H1 (cell line): Measurements from ENCODE around the gene FAM237A.

ENCODE experiments used
- BCL11A ChIP-seq, 2 experiments: IDR thresholded peaks; one replicate each; pipeline ENCODE4 v1.6.1; 2011; ENCODE audit warnings: low read depth in 2 of 2, low read length in 2 of 2, mild to moderate bottlenecking in 2 of 2
- BRCA1 ChIP-seq: IDR thresholded peaks from 2 replicates; pipeline ENCODE4 v1.6.1; 2012; ENCODE audit warnings: low read depth, low read length, improper control_type of control experiment
- CREB1 ChIP-seq: IDR thresholded peaks from 2 replicates; pipeline ENCODE4 v1.6.1; 2012; ENCODE audit warnings: inconsistent platforms
- EZH2 ChIP-seq: fragments of 200-600 bp; sonication (generic); IDR thresholded peaks from 2 replicates; pipeline ENCODE4 v1.7.1; 2012; ENCODE audit warnings: low read depth, mild to moderate bottlenecking, moderate library complexity, low read length, inconsistent platforms; ENCODE audit not compliant: severe bottlenecking
- GABPA ChIP-seq: IDR thresholded peaks from 2 replicates; pipeline ENCODE4 v1.6.1; 2011; ENCODE audit warnings: mild to moderate bottlenecking, low read length, moderate library complexity, borderline replicate concordance; ENCODE audit not compliant: insufficient read depth
- POLR2A ChIP-seq, 2 experiments: IDR thresholded peaks; 1 replicate in 1 of 2; 2 replicates in 1 of 2; pipeline ENCODE4 v1.6.1; 2011; ENCODE audit warnings: low read depth in 2 of 2, low read length in 2 of 2, mild to moderate bottlenecking in 2 of 2; ENCODE audit errors: control extremely low read depth in 1 of 2
- RAD21 ChIP-seq, 2 experiments: IDR thresholded peaks in 1 of 2; conservative IDR thresholded peaks in 1 of 2; 2 replicates each; pipeline ENCODE4 v1.6.1; 2011; ENCODE audit warnings: low read depth in 2 of 2, low read length in 2 of 2, improper control_type of control experiment in 1 of 2, inconsistent platforms in 1 of 2, mild to moderate bottlenecking in 1 of 2, moderate library complexity in 1 of 2
- SIN3A ChIP-seq, 2 experiments: IDR thresholded peaks in 1 of 2; conservative IDR thresholded peaks in 1 of 2; 2 replicates each; pipeline ENCODE4 v1.6.1; 2011 to 2012; ENCODE audit warnings: low read length in 2 of 2, improper control_type of control experiment in 1 of 2, low read depth in 1 of 2, mild to moderate bottlenecking in 1 of 2
- SP1 ChIP-seq: IDR thresholded peaks from 2 replicates; pipeline ENCODE4 v1.6.1; 2011; ENCODE audit warnings: low read depth, low read length
- TCF12 ChIP-seq: IDR thresholded peaks from 2 replicates; pipeline ENCODE4 v1.6.1; 2011; ENCODE audit warnings: low read depth, mild to moderate bottlenecking, low read length
- TF ChIP-seq, protein P1 (sequence below), 3 experiments: IDR thresholded peaks; 1 replicate in 2 of 3; 2 replicates in 1 of 3; pipeline versions ENCODE4 v1.5.1 to v1.6.1; 2011; ENCODE audit warnings: low read length in 3 of 3, mild to moderate bottlenecking in 3 of 3, inconsistent platforms in 2 of 3, low read depth in 1 of 3, moderate library complexity in 1 of 3; ENCODE audit not compliant: insufficient read depth in 1 of 3; ENCODE audit errors: control extremely low read depth in 1 of 3
- TF ChIP-seq, protein P2 (sequence below): IDR thresholded peaks from 2 replicates; pipeline ENCODE4 v1.6.1; 2012; ENCODE audit warnings: inconsistent platforms
- TF ChIP-seq, protein P3 (sequence below): IDR thresholded peaks from 2 replicates; pipeline ENCODE4 v1.6.1; 2011; ENCODE audit warnings: low read depth, mild to moderate bottlenecking, low read length; ENCODE audit not compliant: insufficient read depth

DNA sequence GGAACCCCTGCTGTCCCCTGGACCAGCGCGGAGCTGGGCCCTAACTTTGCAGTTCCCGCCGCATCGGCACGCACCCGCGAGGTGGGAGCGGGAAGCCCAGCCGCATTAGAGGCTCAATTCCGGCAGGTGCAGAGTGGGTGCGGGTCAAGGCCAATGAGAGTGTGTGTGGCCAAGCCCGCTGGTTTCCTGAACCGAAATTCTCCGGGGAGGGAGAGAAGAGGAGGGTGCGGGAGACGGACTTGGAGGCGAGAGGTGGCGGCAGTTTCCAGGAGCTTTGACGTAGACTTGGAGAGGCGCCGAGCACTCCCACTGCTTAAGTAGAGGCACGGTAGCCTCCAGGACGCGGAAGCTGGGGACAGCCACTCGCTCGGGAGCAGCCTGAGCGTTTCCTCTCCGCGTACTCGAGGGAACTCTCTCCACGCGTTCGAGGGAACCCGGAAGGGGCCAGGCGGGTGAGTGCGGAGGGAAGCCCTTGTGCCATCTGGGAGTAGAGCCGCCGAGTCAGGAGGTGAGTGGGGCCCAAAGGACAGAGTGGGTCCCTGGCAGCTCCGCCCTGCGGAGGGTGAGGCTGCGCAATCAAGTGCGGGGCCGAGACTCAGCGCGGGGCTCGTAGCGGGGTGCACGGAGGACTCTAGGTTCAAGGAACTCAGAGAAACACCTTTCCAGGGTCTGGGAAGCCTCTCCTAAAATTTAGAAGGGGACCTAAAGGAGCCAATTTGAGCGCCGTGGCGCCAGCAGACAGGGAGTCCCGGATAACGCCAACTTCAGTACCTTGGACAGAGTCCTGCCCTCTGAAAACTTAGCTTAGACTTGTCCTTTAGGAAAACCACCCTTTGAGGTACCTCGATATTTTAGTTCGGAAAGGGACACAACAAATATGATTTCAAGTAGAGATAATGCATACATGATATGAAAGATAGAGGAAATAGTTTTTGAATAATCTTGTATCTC lies at the start of gene FAM237A:
- TF ChIP-seq EZH2 (peak; percentile 67), POLR2A (IDR thresholded peaks at IDR 0.05; ENCODE audit: control extremely low read depth in 1 of 2, low read depth in 2 of 2, low read length in 2 of 2) (no peak), BCL11A (IDR thresholded peaks at IDR 0.05; ENCODE audit: low read depth in 2 of 2, low read length in 2 of 2) (no peak), SIN3A (conservative IDR thresholded peaks at IDR 0.05 in 1 of 2, IDR thresholded peaks at IDR 0.05 in 1 of 2; ENCODE audit: low read depth in 1 of 2, low read length in 2 of 2) (peak; percentile 87 to 92; a peak in 3 of 4 replicates), CREB1 (no peak), RAD21 (IDR thresholded peaks at IDR 0.05 in 1 of 2, conservative IDR thresholded peaks at IDR 0.05 in 1 of 2; ENCODE audit: low read depth in 2 of 2, low read length in 2 of 2) (no peak), SP1 (no peak), TCF12 (no peak), GABPA (no peak), BRCA1 (no peak)
- TF ChIP-seq, protein P1, sequence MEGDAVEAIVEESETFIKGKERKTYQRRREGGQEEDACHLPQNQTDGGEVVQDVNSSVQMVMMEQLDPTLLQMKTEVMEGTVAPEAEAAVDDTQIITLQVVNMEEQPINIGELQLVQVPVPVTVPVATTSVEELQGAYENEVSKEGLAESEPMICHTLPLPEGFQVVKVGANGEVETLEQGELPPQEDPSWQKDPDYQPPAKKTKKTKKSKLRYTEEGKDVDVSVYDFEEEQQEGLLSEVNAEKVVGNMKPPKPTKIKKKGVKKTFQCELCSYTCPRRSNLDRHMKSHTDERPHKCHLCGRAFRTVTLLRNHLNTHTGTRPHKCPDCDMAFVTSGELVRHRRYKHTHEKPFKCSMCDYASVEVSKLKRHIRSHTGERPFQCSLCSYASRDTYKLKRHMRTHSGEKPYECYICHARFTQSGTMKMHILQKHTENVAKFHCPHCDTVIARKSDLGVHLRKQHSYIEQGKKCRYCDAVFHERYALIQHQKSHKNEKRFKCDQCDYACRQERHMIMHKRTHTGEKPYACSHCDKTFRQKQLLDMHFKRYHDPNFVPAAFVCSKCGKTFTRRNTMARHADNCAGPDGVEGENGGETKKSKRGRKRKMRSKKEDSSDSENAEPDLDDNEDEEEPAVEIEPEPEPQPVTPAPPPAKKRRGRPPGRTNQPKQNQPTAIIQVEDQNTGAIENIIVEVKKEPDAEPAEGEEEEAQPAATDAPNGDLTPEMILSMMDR (IDR thresholded peaks at IDR 0.05; ENCODE audit: control extremely low read depth in 1 of 3, insufficient read depth in 1 of 3, low read depth in 1 of 3, low read length in 3 of 3), result no peak
- TF ChIP-seq, protein P2, sequence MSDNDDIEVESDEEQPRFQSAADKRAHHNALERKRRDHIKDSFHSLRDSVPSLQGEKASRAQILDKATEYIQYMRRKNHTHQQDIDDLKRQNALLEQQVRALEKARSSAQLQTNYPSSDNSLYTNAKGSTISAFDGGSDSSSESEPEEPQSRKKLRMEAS, result peak; percentile 83
- TF ChIP-seq, protein P3, sequence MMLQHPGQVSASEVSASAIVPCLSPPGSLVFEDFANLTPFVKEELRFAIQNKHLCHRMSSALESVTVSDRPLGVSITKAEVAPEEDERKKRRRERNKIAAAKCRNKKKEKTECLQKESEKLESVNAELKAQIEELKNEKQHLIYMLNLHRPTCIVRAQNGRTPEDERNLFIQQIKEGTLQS, result no peak
